ENCODE results near the gene PFKL.

- no peak for TF ChIP-seq CTCF (IDR thresholded peaks at IDR 0.05)
- no peak for TF ChIP-seq EZH2phosphoT487 (IDR thresholded peaks at IDR 0.05)
Measured at GRCh38 chr21:44298301-44298700, 1.6 kb upstream of the PFKL start.

Measured in neural progenitor cell (in vitro differentiated cells).